Measurements from ENCODE around the gene ATRN.
A peak's percentile ranks its signal among the peaks of the same experiment; 100 is the strongest.

ATRN gene

GRCh38 chr20:3654326-3655130, 183.7 kb downstream of the ATRN start:
- DNase-seq, result no peak

- DNase-seq, result no peak
Measured at GRCh38 chr20:3655131-3655405, 184.2 kb downstream of the ATRN start.

GRCh38 chr20:3658019-3658715, 187.3 kb downstream of the ATRN start:
- no peak for DNase-seq

- peak in 5 of 56 donors; percentile 15 to 35 (median 24) for DNase-seq
Measured at GRCh38 chr20:3658716-3659491, 188.1 kb downstream of the ATRN start.

- DNase-seq, result no peak
Measured at GRCh38 chr20:3659492-3660261, 188.9 kb downstream of the ATRN start.

- DNase-seq, result no peak
Measured at GRCh38 chr20:3660262-3661059, 189.6 kb downstream of the ATRN start.

GRCh38 chr20:3661060-3661813, 190.4 kb downstream of the ATRN start:
- DNase-seq, result no peak

GRCh38 chr20:3661814-3662665, 191.2 kb downstream of the ATRN start:
- no peak for DNase-seq

GRCh38 chr20:3663031-3663701, 192.3 kb downstream of the ATRN start, which contains the start of gene GFRA4:
GFRA4 (minus strand) TSS chr20:3663399; CDS start chr20:3663399, 0 bp downstream.
- no peak for DNase-seq

GRCh38 chr20:3663858-3664257, 193.0 kb downstream of the ATRN start:
- no peak for DNase-seq

- no peak for DNase-seq
Measured at GRCh38 chr20:3667434-3668037, 196.7 kb downstream of the ATRN start.

- DNase-seq, result no peak
Measured at GRCh38 chr20:3669710-3670367, 199.0 kb downstream of the ATRN start.

- DNase-seq, result no peak
Measured at GRCh38 chr20:3670511-3670910, 199.7 kb downstream of the ATRN start.

GRCh38 chr20:3670945-3671344, 200.1 kb downstream of the ATRN start:
- no peak for DNase-seq

GRCh38 chr20:3671986-3672546, 201.2 kb downstream of the ATRN start:
- no peak for DNase-seq

GRCh38 chr20:3672547-3673171, 201.8 kb downstream of the ATRN start:
- no peak for DNase-seq

Data from amygdala (tissue), 56 donors.